IMR-90 (cell line): Measurements from ENCODE around the gene ZSWIM8.

ENCODE experiments used
- CEBPB ChIP-seq: IDR thresholded peaks from 2 replicates; pipeline ENCODE4 v1.6.1; 2012; ENCODE audit warnings: low read depth, low read length, improper control_type of control experiment
- CHD1 ChIP-seq: IDR thresholded peaks from 2 replicates; pipeline ENCODE4 v1.6.1; 2012; ENCODE audit warnings: low read depth, low read length, improper control_type of control experiment
- CTCF ChIP-seq: conservative IDR thresholded peaks from 2 replicates; pipeline ENCODE4 v1.5.1; 2012; ENCODE audit warnings: mild to moderate bottlenecking, low read depth, low read length, improper control_type of control experiment
- MAFK ChIP-seq: IDR thresholded peaks from 2 replicates; pipeline ENCODE4 v1.6.1; 2012; ENCODE audit warnings: low read depth, low read length, improper control_type of control experiment
- MAZ ChIP-seq: IDR thresholded peaks from 2 replicates; pipeline ENCODE4 v1.6.1; 2012; ENCODE audit warnings: low read depth, mild to moderate bottlenecking, low read length, improper control_type of control experiment, moderate library complexity, borderline replicate concordance
- MXI1 ChIP-seq: IDR thresholded peaks from 2 replicates; pipeline ENCODE4 v1.6.1; 2012; ENCODE audit warnings: low read depth, mild to moderate bottlenecking, low read length, moderate library complexity, borderline replicate concordance
- NFE2L2 ChIP-seq: fragments of 150-350 bp; IDR thresholded peaks from 2 replicates; pipeline ENCODE4 v1.6.1; 2016; ENCODE audit warnings: low read depth, mild to moderate bottlenecking, low read length
- POLR2A ChIP-seq: IDR thresholded peaks from 2 replicates; pipeline ENCODE4 v1.6.1; 2012; ENCODE audit warnings: mild to moderate bottlenecking, low read depth, low read length
- RAD21 ChIP-seq: IDR thresholded peaks from 2 replicates; pipeline ENCODE4 v1.6.1; 2012; ENCODE audit warnings: low read length, improper control_type of control experiment
- RFX5 ChIP-seq: IDR thresholded peaks from 2 replicates; pipeline ENCODE4 v1.8.0; 2012; ENCODE audit warnings: low read depth, mild to moderate bottlenecking, low read length, moderate library complexity
- USF2 ChIP-seq: fragments of 150-350 bp; IDR thresholded peaks from 2 replicates; pipeline ENCODE4 v1.6.1; 2017; ENCODE audit warnings: mild to moderate bottlenecking, antibody characterized with exemption, low read length, low read depth
- TF ChIP-seq, protein P1 (sequence below): fragments of 150-350 bp; IDR thresholded peaks from 2 replicates; pipeline ENCODE4 v1.6.1; 2016; ENCODE audit warnings: low read depth, mild to moderate bottlenecking, low read length, moderate library complexity, borderline replicate concordance

- TF ChIP-seq CTCF: no peak
- no peak for TF ChIP-seq CHD1
- no peak for TF ChIP-seq MAZ
- TF ChIP-seq RFX5: no peak
- no peak for TF ChIP-seq MAFK
- TF ChIP-seq RAD21: no peak
- TF ChIP-seq CEBPB: no peak
- TF ChIP-seq POLR2A: no peak
- TF ChIP-seq, protein P1, sequence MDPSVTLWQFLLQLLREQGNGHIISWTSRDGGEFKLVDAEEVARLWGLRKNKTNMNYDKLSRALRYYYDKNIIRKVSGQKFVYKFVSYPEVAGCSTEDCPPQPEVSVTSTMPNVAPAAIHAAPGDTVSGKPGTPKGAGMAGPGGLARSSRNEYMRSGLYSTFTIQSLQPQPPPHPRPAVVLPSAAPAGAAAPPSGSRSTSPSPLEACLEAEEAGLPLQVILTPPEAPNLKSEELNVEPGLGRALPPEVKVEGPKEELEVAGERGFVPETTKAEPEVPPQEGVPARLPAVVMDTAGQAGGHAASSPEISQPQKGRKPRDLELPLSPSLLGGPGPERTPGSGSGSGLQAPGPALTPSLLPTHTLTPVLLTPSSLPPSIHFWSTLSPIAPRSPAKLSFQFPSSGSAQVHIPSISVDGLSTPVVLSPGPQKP: no peak
- no peak for TF ChIP-seq USF2
- no peak for TF ChIP-seq NFE2L2
- no peak for TF ChIP-seq MXI1
Observed at GRCh38 chr10:73810735-73811465, 25.5 kb downstream of the ZSWIM8 start.
